Activated CD8-positive, alpha-beta memory T cell treated with anti-CD3 and anti-CD28 coated beads for 48 hours (primary cell): Measurements from ENCODE around the gene NHS.

ENCODE experiments used
- DNase-seq, 3 experiments: peaks; one replicate each; pipeline ENCODE4 v3.0.0-alpha.2; 2020; ENCODE audit warnings: low read depth in 2 of 3, low spot score in 2 of 3

NHS gene

GRCh38 chrX:17616936-17617335, 241.9 kb downstream of the NHS start:
- DNase-seq, result no peak

- DNase-seq, result no peak
Measured at GRCh38 chrX:17617806-17618205, 242.8 kb downstream of the NHS start.

DNA sequence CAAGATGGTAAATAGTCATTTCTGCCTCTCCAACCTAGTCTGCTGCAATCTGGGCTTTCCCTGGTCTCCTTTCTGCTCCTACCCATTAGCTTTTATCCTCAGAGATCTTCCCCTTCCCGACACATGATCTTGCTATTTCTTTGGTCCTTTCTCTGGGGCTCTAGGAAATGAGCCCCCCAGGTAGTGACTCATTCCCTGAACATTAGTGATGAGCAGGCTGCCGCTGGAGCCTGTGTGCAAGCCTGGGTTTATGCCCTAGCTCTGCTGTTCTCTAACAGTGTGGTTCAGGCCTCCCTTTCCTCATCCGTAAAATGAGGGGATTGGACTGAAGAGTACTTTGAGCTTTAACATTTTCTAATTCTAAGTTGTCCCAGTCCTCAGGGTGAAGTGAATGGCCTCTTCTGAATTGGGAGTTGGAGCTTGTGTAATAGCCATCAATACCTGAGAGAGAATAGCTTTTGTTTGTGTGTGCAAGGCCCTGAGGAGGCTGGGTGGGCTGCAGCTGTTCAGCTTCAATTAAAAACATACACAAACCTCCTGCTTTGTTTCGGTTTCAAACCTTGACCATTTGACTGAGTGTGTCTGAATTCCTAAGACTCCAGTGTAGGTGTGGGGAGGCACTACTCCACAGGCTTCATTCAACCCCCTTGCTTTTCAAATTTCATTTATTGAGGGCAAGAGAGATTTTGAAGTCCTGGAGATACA, 246.7 kb downstream of the NHS start:
- DNase-seq, result no peak

DNA sequence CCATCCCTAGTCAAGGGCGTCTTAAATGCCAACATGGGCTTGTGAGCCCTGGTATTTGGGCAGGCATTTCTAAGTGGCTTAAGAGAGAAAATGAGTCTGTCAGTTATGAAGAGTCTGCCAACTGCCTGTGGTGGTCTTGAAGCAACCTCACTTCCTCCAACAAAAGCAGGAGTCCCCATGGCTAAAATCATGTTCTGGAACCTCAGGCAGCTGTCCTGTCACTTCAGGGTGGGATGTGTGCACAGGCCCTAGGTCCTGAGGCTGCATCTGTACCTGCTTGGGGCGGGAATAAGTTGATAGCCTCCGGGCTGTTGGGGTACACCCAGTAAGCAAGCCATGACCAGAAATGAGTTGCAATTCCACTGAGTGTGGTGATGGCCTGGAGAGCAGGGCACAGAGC, 247.3 kb downstream of the NHS start:
- DNase-seq, result no peak

DNA sequence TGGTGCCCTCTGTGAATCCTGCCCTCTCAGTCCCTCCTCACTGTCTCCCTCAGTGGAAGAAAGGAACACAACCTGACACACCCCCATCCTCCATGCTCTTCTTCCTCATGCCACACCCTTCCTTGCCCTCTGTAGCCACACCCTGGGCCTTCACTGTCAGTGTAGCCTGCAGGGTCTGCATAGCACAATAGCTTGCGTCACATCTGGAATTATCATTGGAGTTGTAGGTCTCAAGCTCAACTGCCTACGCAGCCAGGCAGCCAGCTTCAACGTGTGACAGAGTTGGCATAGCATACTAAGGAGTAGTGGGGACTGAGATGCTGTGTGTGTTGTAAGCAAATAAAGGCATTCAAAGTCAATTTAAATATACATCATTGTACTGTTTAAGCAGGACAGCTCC, 248.8 kb downstream of the NHS start:
- DNase-seq, result no peak

DNA sequence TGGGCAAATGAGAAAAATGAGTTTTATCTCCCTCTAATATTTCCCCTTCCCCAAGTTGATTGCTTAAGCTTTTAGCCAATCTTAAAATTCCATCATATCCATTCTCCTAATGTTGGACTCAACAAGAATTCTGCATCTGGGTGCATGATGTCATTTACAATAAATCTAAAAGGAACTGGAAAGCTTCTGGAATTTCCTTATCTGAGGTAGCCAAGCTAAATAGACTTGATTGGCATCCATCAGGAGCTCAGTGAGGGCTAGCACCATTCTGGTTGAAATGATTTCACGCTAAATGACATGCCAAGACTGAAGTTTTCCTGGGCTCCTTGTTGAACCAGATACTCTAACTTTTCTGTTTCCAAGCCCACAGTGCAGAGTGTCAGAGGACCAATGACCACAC, 252.0 kb downstream of the NHS start:
- DNase-seq, result no peak

DNA sequence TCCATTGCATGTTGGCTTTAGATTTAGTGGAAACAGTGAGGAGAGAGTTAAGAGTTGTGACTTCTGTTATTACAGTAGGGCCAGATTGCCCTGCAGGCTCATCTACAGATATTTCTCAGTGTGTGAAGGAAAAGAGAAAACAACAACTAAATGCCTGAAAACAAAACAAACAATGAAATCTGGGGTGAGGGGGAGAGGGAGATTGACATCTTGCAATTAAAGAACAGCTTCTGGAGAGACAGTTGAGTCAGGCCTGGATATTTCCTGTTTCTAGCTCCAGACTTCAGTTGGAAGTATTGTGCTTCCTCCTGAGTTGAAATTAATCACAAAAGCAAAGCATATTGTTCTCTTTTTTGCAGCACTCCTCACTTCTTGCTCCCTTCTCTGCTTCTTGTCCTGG, 254.0 kb downstream of the NHS start:
- no peak for DNase-seq

GRCh38 chrX:17629519-17629918, 254.5 kb downstream of the NHS start:
- DNase-seq, result no peak

GRCh38 chrX:17631647-17632046, 256.6 kb downstream of the NHS start:
- no peak for DNase-seq

- no peak for DNase-seq
Measured at GRCh38 chrX:17632942-17633341, 257.9 kb downstream of the NHS start.

DNA sequence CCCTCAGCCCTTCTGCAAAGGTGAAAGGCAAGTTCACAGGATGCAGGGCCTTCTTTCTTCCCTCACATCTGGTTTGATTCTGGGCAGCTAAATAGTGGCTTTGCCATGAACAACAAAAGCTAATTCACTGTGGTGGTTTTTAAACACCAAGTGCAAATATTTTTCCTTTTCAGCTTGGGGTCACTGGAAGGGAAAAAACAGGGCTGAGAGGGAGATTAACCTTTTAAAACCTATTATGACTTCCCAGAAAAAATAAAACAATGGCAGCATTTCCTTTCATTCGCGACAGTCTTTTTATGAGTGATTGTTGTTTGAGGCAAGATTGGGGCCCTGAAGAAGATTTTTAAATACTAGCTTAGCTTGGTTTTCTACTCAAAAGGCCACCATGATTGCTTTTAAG, 258.5 kb downstream of the NHS start:
- no peak for DNase-seq

GRCh38 chrX:17634542-17635207, 259.7 kb downstream of the NHS start:
- DNase-seq, result no peak

GRCh38 chrX:17635231-17635630, 260.2 kb downstream of the NHS start:
- no peak for DNase-seq

DNA sequence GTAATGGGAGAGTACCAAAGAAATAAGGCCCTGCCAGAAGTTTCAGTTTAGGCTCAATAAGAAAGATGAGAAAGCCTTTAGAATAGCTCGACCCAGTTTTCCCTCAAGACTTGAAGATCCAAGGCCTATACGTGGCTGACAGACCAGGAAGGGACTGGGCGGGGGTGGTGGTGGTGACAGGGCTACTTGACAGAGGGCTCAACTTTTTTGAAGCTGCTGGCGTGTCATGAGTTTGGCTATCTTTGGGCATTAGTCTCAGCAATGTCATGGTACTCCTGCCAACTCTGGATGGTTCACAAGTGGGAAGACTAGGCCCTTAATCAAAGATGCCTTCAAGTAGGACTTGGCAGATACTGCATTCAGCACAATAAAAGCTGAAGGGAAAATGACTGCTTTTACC, 262.2 kb downstream of the NHS start:
- no peak for DNase-seq

DNA sequence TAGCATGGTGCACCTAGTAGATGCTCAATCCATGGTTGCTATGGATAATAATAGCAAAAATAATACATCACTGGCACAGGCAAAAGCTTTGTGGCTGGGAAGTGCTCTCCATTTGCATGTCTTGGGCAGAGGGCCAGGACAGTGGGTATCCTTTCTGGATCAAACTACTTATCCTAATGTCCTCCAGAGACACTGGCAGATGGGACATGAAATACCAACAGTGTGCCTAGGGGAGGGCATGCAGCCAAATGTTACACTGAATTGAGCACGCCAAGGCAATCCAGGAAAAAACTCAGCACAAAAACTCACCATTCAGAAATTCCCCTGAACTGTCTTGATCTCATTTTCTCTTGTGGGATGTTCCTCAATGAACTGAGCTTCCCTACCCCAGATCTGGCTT, 263.7 kb downstream of the NHS start:
- DNase-seq, result no peak

GRCh38 chrX:17642891-17643290, 267.9 kb downstream of the NHS start:
- no peak for DNase-seq

GRCh38 chrX:17643528-17643927, 268.5 kb downstream of the NHS start:
- no peak for DNase-seq

DNA sequence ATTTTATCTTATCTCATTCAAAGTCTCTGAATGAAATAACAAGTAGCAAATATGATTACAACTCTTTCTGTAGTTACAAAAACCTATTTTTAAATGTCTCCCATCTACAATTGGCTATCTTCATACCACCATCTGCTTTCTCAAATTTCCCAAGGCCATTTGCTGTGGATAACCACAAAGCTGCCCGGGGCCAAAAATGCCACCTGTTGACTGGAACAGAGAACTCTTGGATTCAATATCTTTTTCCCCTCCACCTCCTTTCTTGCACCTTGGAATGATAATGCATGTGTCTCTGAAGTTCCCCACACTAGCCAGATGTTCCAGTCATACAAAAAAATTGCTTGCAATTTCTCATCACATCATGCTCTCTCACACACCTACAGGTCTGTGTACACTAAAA, 269.0 kb downstream of the NHS start:
- no peak for DNase-seq

- DNase-seq, result peak in 1 of 3 experiments; percentile 35
Measured at GRCh38 chrX:17654116-17654515, 279.1 kb downstream of the NHS start.

- DNase-seq, result no peak
Measured at GRCh38 chrX:17655211-17656034, 280.4 kb downstream of the NHS start.

DNA sequence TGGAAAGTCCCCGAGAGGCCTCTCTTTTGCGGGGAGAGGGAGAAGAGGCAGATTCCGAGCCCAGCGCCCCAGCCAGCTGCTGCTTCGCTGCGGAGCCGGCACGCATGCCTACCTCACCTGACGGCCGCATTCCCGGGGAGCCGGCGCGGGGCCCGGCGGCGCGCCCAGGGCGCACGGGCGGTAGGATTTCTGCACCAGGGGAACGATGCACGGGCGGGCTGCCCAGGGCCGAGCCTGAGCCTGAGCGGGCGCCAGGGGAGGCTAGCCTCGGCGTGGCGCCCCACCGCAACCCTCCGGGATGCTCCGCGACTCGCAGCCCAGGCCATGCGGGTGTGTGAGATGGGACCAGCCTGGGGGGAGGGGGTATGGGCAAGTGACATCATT, 281.0 kb downstream of the NHS start:
- no peak for DNase-seq

DNA sequence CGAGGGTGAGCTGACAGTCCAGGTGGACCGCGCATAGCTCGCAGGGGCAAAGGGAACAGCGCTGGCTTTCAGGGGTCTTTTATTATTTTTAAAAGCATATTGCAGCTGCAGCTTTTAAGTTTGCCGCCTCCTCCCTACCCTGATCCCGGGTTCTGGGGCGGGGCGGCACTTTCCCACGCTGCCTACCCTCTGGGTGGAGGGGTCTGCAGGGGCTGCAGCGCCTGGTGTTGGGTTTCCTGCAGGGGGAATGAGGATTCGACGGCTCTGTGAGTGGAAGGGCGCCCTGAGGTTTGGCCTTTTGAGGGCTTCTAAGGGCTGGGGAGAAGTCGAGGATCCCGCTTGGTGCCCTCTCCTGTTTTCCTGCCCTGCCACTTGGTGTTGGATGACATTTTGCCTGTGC, 281.6 kb downstream of the NHS start:
- DNase-seq, result no peak
